ENCODE results near the gene UBAP1. TPM values are rescaled to one million over a fixed set of nuclear protein-coding genes. Genes with fewer than 3 reads are reported as not detected.

UBAP1 gene
- total and polyA plus RNA-seq, 5 donors from 2014 or later, result 52.9 to 70.7 (median 56.6) TPM

GRCh38 chr9:34143116-34143515 lies 35.7 kb upstream of the UBAP1 start:
- no peak overlapping the region for H3K27ac Mint-ChIP-seq
- no peaks in the 10 kb centered on the region for H3K27me3 ChIP-seq (ENCODE audit: control insufficient read depth, insufficient read depth, low read length)
- H3K4me1 Mint-ChIP-seq, result peaks cover 0 to 7% (median 1%) of the 10 kb centered on the region in 4 donors
- H3K4me1 ChIP-seq (ENCODE audit: control insufficient read depth, insufficient read depth, low read length, poor library complexity, severe bottlenecking), result no peaks in the 10 kb centered on the region
- H3K27ac ChIP-seq (ENCODE audit: insufficient read depth, low read length, poor library complexity, severe bottlenecking), result no peak overlapping the region
- no peaks in the 10 kb centered on the region for H3K36me3 ChIP-seq (ENCODE audit: control insufficient read depth, insufficient read depth, low read length)
- H3K9me3 ChIP-seq (ENCODE audit: control insufficient read depth in 2 of 2, low read length in 2 of 2), result no peaks in the 10 kb centered on the region
- no peak for ATAC-seq (ENCODE audit: low read depth in 2 of 2)
- no peak for DNase-seq
- H3K27me3 Mint-ChIP-seq, result peaks cover 15% of the 10 kb centered on the region
- H3K9me3 Mint-ChIP-seq, result no peaks in the 10 kb centered on the region
- H3K36me3 Mint-ChIP-seq, result no peaks in the 10 kb centered on the region
- no peak overlapping the region for H3K4me3 Mint-ChIP-seq
- no peak overlapping the region for H3K4me3 ChIP-seq (ENCODE audit: low read depth, low read length)

DNA sequence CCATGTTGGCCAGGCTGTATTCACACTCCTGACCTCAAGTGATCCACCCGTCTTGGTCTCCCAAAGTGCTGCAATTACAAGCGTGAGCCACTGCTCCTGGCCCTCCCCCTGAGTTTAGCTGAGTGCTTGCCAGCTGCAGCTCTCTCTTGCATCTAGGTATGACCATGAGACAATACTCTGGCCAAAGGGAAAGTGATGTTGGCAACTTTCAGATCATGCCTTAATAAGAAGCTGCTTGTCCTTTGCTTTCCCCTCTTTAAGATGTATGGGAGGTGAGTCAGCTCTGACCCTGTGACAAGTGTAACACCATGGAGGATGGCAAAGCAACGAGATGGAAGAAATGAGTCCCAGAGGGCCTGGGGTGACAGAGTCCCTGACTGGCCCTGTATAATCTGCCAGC lies 33.7 kb upstream of the UBAP1 start:
- no peak overlapping the region for H3K27ac ChIP-seq (ENCODE audit: insufficient read depth, low read length, poor library complexity, severe bottlenecking)
- no peaks in the 10 kb centered on the region for H3K36me3 ChIP-seq (ENCODE audit: control insufficient read depth, insufficient read depth, low read length)
- Mint-ChIP-seq H3K4me3 (no peak overlapping the region), H3K9me3 (no peaks in the 10 kb centered on the region), H3K36me3 (no peaks in the 10 kb centered on the region), H3K4me1 (peaks cover 0 to 5% (median 0%) of the 10 kb centered on the region in 4 donors), H3K27ac (no peak overlapping the region), H3K27me3 (peaks cover 10% of the 10 kb centered on the region)
- ATAC-seq (ENCODE audit: low read depth in 2 of 2) (no peak), DNase-seq (no peak)
- H3K4me3 ChIP-seq (ENCODE audit: low read depth, low read length), result no peak overlapping the region
- no peaks in the 10 kb centered on the region for H3K9me3 ChIP-seq (ENCODE audit: control insufficient read depth in 2 of 2, low read length in 2 of 2)
- H3K27me3 ChIP-seq (ENCODE audit: control insufficient read depth, insufficient read depth, low read length), result no peaks in the 10 kb centered on the region
- H3K4me1 ChIP-seq (ENCODE audit: control insufficient read depth, insufficient read depth, low read length, poor library complexity, severe bottlenecking), result no peaks in the 10 kb centered on the region

DNA sequence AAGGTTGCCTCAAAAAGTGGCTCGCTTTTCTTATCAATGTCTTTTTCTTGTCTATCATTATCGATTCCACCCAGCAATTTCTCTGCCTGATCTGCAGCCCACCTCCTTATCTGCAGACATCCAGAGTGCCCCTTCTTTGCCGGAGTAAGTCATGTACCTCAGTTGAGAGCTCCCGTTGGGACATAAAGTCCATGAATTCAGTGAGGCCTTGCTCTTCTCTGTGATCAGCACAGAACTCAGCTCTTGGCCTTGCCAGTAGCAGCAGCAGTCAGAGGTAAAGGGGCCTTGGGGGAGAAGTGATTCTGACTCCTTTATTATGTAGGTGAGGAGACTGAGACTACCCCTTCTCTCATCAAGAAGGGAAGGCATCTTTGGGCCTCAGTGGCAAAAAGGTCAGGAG lies 27.4 kb upstream of the UBAP1 start:
- H3K36me3 ChIP-seq (ENCODE audit: control insufficient read depth, insufficient read depth, low read length), result no peaks in the 10 kb centered on the region
- no peaks in the 10 kb centered on the region for H3K9me3 ChIP-seq (ENCODE audit: control insufficient read depth in 2 of 2, low read length in 2 of 2)
- no peaks in the 10 kb centered on the region for H3K27me3 ChIP-seq (ENCODE audit: control insufficient read depth, insufficient read depth, low read length)
- no peak overlapping the region for H3K4me3 ChIP-seq (ENCODE audit: low read depth, low read length)
- no peak overlapping the region for H3K4me3 Mint-ChIP-seq
- H3K4me1 Mint-ChIP-seq, result peaks cover 0 to 5% (median 0%) of the 10 kb centered on the region in 4 donors
- no peak for DNase-seq
- peaks cover 15% of the 10 kb centered on the region for H3K27me3 Mint-ChIP-seq
- H3K9me3 Mint-ChIP-seq, result peaks cover 0 to 1% (median 0%) of the 10 kb centered on the region in 7 donors
- no peaks in the 10 kb centered on the region for H3K36me3 Mint-ChIP-seq
- no peak overlapping the region for H3K27ac ChIP-seq (ENCODE audit: insufficient read depth, low read length, poor library complexity, severe bottlenecking)
- H3K4me1 ChIP-seq (ENCODE audit: control insufficient read depth, insufficient read depth, low read length, poor library complexity, severe bottlenecking), result no peaks in the 10 kb centered on the region
- no peak for ATAC-seq (ENCODE audit: low read depth in 2 of 2)
- H3K27ac Mint-ChIP-seq, result peak overlapping the region in 2 of 3 donors; percentile 15 to 47

- Histone ChIP-seq H3K36me3 (ENCODE audit: control insufficient read depth, insufficient read depth, low read length) (no peaks in the 10 kb centered on the region), H3K4me3 (ENCODE audit: low read depth, low read length) (no peak overlapping the region), H3K9me3 (ENCODE audit: control insufficient read depth in 2 of 2, low read length in 2 of 2) (no peaks in the 10 kb centered on the region), H3K27ac (ENCODE audit: insufficient read depth, low read length, poor library complexity, severe bottlenecking) (no peak overlapping the region), H3K27me3 (ENCODE audit: control insufficient read depth, insufficient read depth, low read length) (no peaks in the 10 kb centered on the region), H3K4me1 (ENCODE audit: control insufficient read depth, insufficient read depth, low read length, poor library complexity, severe bottlenecking) (no peaks in the 10 kb centered on the region)
- H3K36me3 Mint-ChIP-seq, result no peaks in the 10 kb centered on the region
- H3K9me3 Mint-ChIP-seq, result peaks cover 0 to 1% (median 0%) of the 10 kb centered on the region in 7 donors
- no peak for ATAC-seq (ENCODE audit: low read depth in 2 of 2)
- no peak for DNase-seq
- H3K27ac Mint-ChIP-seq, result no peak overlapping the region
- peaks cover 0 to 5% (median 0%) of the 10 kb centered on the region in 4 donors for H3K4me1 Mint-ChIP-seq
- H3K4me3 Mint-ChIP-seq, result no peak overlapping the region
- H3K27me3 Mint-ChIP-seq, result peaks cover 9% of the 10 kb centered on the region
Measured at GRCh38 chr9:34154057-34154456, 24.8 kb upstream of the UBAP1 start.

GRCh38 chr9:34157318-34157717 lies 21.5 kb upstream of the UBAP1 start:
- peaks cover 0 to 1% (median 0%) of the 10 kb centered on the region in 7 donors for H3K9me3 Mint-ChIP-seq
- H3K4me3 Mint-ChIP-seq, result no peak overlapping the region
- H3K27me3 Mint-ChIP-seq, result peaks cover 9% of the 10 kb centered on the region
- no peaks in the 10 kb centered on the region for H3K27me3 ChIP-seq (ENCODE audit: control insufficient read depth, insufficient read depth, low read length)
- no peaks in the 10 kb centered on the region for H3K36me3 ChIP-seq (ENCODE audit: control insufficient read depth, insufficient read depth, low read length)
- H3K36me3 Mint-ChIP-seq, result no peaks in the 10 kb centered on the region
- no peaks in the 10 kb centered on the region for H3K4me1 Mint-ChIP-seq
- ATAC-seq (ENCODE audit: low read depth in 2 of 2) (no peak), DNase-seq (no peak)
- H3K27ac ChIP-seq (ENCODE audit: insufficient read depth, low read length, poor library complexity, severe bottlenecking), result no peak overlapping the region
- no peak overlapping the region for H3K27ac Mint-ChIP-seq
- no peaks in the 10 kb centered on the region for H3K9me3 ChIP-seq (ENCODE audit: control insufficient read depth in 2 of 2, low read length in 2 of 2)
- H3K4me3 ChIP-seq (ENCODE audit: low read depth, low read length), result no peak overlapping the region
- no peaks in the 10 kb centered on the region for H3K4me1 ChIP-seq (ENCODE audit: control insufficient read depth, insufficient read depth, low read length, poor library complexity, severe bottlenecking)

DNA sequence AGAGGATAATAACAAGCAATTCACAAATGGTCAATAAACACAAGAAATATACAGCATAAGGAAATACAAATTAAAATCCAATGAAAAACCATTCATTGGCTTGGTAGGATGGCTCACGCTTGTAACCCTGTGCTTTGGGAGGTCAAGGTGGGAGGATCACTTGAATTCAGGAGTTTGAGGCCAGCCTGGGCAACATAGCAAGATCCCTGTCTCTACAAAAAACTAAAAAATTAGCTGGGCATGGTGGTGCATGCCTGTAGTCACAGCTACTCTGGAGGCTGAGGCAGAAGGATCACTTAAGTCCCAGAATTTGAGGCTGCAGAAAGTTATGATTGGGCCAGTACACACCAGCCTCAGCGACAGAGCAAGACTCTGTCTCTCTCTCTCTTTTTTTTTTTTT lies 20.9 kb upstream of the UBAP1 start:
- Histone ChIP-seq H3K4me3 (ENCODE audit: low read depth, low read length) (no peak overlapping the region), H3K9me3 (ENCODE audit: control insufficient read depth in 2 of 2, low read length in 2 of 2) (no peaks in the 10 kb centered on the region), H3K4me1 (ENCODE audit: control insufficient read depth, insufficient read depth, low read length, poor library complexity, severe bottlenecking) (no peaks in the 10 kb centered on the region), H3K27me3 (ENCODE audit: control insufficient read depth, insufficient read depth, low read length) (no peaks in the 10 kb centered on the region), H3K36me3 (ENCODE audit: control insufficient read depth, insufficient read depth, low read length) (no peaks in the 10 kb centered on the region), H3K27ac (ENCODE audit: insufficient read depth, low read length, poor library complexity, severe bottlenecking) (no peak overlapping the region)
- peaks cover 9% of the 10 kb centered on the region for H3K27me3 Mint-ChIP-seq
- no peak for ATAC-seq (ENCODE audit: low read depth in 2 of 2)
- H3K36me3 Mint-ChIP-seq, result no peaks in the 10 kb centered on the region
- DNase-seq, result no peak
- no peaks in the 10 kb centered on the region for H3K4me1 Mint-ChIP-seq
- H3K9me3 Mint-ChIP-seq, result peaks cover 0 to 1% (median 0%) of the 10 kb centered on the region in 7 donors
- no peak overlapping the region for H3K27ac Mint-ChIP-seq
- H3K4me3 Mint-ChIP-seq, result no peak overlapping the region

GRCh38 chr9:34158362-34158869 lies 20.4 kb upstream of the UBAP1 start:
- ATAC-seq (ENCODE audit: low read depth in 2 of 2) (no peak), DNase-seq (peak in 1 of 3 donors; percentile 10)
- Histone ChIP-seq H3K4me3 (ENCODE audit: low read depth, low read length) (no peak overlapping the region), H3K36me3 (ENCODE audit: control insufficient read depth, insufficient read depth, low read length) (no peaks in the 10 kb centered on the region), H3K27ac (ENCODE audit: insufficient read depth, low read length, poor library complexity, severe bottlenecking) (no peak overlapping the region), H3K9me3 (ENCODE audit: control insufficient read depth in 2 of 2, low read length in 2 of 2) (no peaks in the 10 kb centered on the region), H3K4me1 (ENCODE audit: control insufficient read depth, insufficient read depth, low read length, poor library complexity, severe bottlenecking) (no peaks in the 10 kb centered on the region), H3K27me3 (ENCODE audit: control insufficient read depth, insufficient read depth, low read length) (no peaks in the 10 kb centered on the region)
- H3K4me3 Mint-ChIP-seq, result no peak overlapping the region
- no peaks in the 10 kb centered on the region for H3K36me3 Mint-ChIP-seq
- H3K27me3 Mint-ChIP-seq, result peaks cover 6% of the 10 kb centered on the region
- H3K9me3 Mint-ChIP-seq, result peaks cover 0 to 1% (median 0%) of the 10 kb centered on the region in 7 donors
- no peak overlapping the region for H3K27ac Mint-ChIP-seq
- no peaks in the 10 kb centered on the region for H3K4me1 Mint-ChIP-seq

- Histone ChIP-seq H3K27me3 (ENCODE audit: control insufficient read depth, insufficient read depth, low read length) (no peaks in the 10 kb centered on the region), H3K36me3 (ENCODE audit: control insufficient read depth, insufficient read depth, low read length) (no peaks in the 10 kb centered on the region), H3K9me3 (ENCODE audit: control insufficient read depth in 2 of 2, low read length in 2 of 2) (no peaks in the 10 kb centered on the region), H3K4me3 (ENCODE audit: low read depth, low read length) (no peak overlapping the region), H3K27ac (ENCODE audit: insufficient read depth, low read length, poor library complexity, severe bottlenecking) (no peak overlapping the region), H3K4me1 (ENCODE audit: control insufficient read depth, insufficient read depth, low read length, poor library complexity, severe bottlenecking) (no peaks in the 10 kb centered on the region)
- no peak for DNase-seq
- ATAC-seq (ENCODE audit: low read depth in 2 of 2), result no peak
- Mint-ChIP-seq H3K4me1 (no peaks in the 10 kb centered on the region), H3K4me3 (no peak overlapping the region), H3K9me3 (no peaks in the 10 kb centered on the region), H3K27me3 (no peaks in the 10 kb centered on the region), H3K27ac (no peak overlapping the region), H3K36me3 (no peaks in the 10 kb centered on the region)
Measured at GRCh38 chr9:34163434-34163833, 15.4 kb upstream of the UBAP1 start.
